Measurements from ENCODE around the gene AUTS2.

- TF ChIP-seq CTCF (IDR thresholded peaks at IDR 0.05) (no peak), POLR2A (IDR thresholded peaks at IDR 0.05) (no peak)
Measured at GRCh38 chr7:70492625-70493024, 894.4 kb downstream of the AUTS2 start.
